Tibial artery (tissue), 4 donors: ENCODE data around the gene TYW1.
"Not testable (repeated sequence)": the region's sequence is repeated elsewhere in the genome, so short reads cannot be mapped to it uniquely, and the experiment has no call there.

Experiments
- DNase-seq, 2 donors: peaks; one replicate each; pipeline ENCODE4 v3.0.0-alpha.2; 2019
- H3K27ac ChIP-seq, 2 donors: fragments of 200-600 bp; sonication (generic) in 1 of 2; 1 replicate in 1 of 2; 2 replicates in 1 of 2; pipeline ENCODE4 v1.5.1; 2018 to 2019; ENCODE audit warnings: mild to moderate bottlenecking in 1 of 2
- H3K27me3 ChIP-seq, 2 donors: fragments of 200-600 bp; sonication (generic) in 1 of 2; one replicate each; pipeline versions ENCODE4 v1.5.1 to v1.6.0; 2016 to 2019
- H3K36me3 ChIP-seq, 3 donors: fragments of 200-600 bp; sonication (generic) in 2 of 3; one replicate each; pipeline ENCODE4 v1.5.1; 2016 to 2019; ENCODE audit warnings: mild to moderate bottlenecking in 2 of 3
- H3K4me1 ChIP-seq, 4 donors: fragments of 200-600 bp; sonication (generic) in 2 of 4; 1 replicate in 3 of 4; 2 replicates in 1 of 4; pipeline ENCODE4 v1.5.1; 2016 to 2019
- H3K4me3 ChIP-seq, 2 donors: fragments of 200-600 bp; sonication (generic) in 1 of 2; 1 replicate in 1 of 2; 2 replicates in 1 of 2; pipeline ENCODE4 v1.5.1; 2018 to 2019; ENCODE audit warnings: mild to moderate bottlenecking in 2 of 2
- H3K9me3 ChIP-seq, 3 donors: fragments of 200-600 bp; sonication (generic) in 1 of 3; one replicate each; pipeline ENCODE4 v1.5.1; 2016 to 2019
- intact Hi-C: fragments of 100-400 bp; cut with DNase I; formaldehyde crosslinking; loops from one replicate; pipeline ENCODE4 v1.15.0; 2023; ENCODE audit warnings: low total_unique reads

TYW1 gene

GRCh38 chr7:67185660-67186129 lies 189.1 kb downstream of the TYW1 start:
- DNase-seq, intact Hi-C loops: not testable (repeated sequence)

GRCh38 chr7:67189160-67189559 lies 192.5 kb downstream of the TYW1 start:
- intact Hi-C loops, H3K4me1 ChIP-seq, H3K4me3 ChIP-seq, H3K9me3 ChIP-seq, DNase-seq, H3K36me3 ChIP-seq, H3K27ac ChIP-seq, H3K27me3 ChIP-seq: not testable (repeated sequence)

More at GRCh38 chr7:67185660-67186129, 189.1 kb downstream of the TYW1 start:
- not testable (repeated sequence) for H3K4me1 ChIP-seq, H3K27me3 ChIP-seq, H3K4me3 ChIP-seq, H3K36me3 ChIP-seq, H3K27ac ChIP-seq, H3K9me3 ChIP-seq

- intact Hi-C loops, H3K36me3 ChIP-seq, H3K9me3 ChIP-seq, H3K4me1 ChIP-seq, H3K4me3 ChIP-seq, DNase-seq, H3K27ac ChIP-seq, H3K27me3 ChIP-seq: not testable (repeated sequence)
These were observed 193.3 kb downstream of the TYW1 start for GRCh38 chr7:67189801-67190465.

GRCh38 chr7:67191002-67191720 lies 194.5 kb downstream of the TYW1 start:
- H3K27ac ChIP-seq, H3K4me1 ChIP-seq, H3K4me3 ChIP-seq, H3K27me3 ChIP-seq, H3K9me3 ChIP-seq, intact Hi-C loops, DNase-seq: not testable (repeated sequence)
- H3K36me3 ChIP-seq, result peaks cover 6 to 14% (median 12%) of the 10 kb centered on the region in 3 donors

- H3K4me1 ChIP-seq, H3K27me3 ChIP-seq, H3K27ac ChIP-seq, DNase-seq, H3K4me3 ChIP-seq, intact Hi-C loops, H3K9me3 ChIP-seq: not testable (repeated sequence)
- peaks cover 6 to 25% (median 12%) of the 10 kb centered on the region in 3 donors for H3K36me3 ChIP-seq
These were observed 195.6 kb downstream of the TYW1 start for GRCh38 chr7:67192123-67192702.

- H3K9me3 ChIP-seq, intact Hi-C loops, DNase-seq, H3K27ac ChIP-seq, H3K4me1 ChIP-seq, H3K27me3 ChIP-seq, H3K4me3 ChIP-seq: not testable (repeated sequence)
- H3K36me3 ChIP-seq, result peaks cover 6 to 26% (median 12%) of the 10 kb centered on the region in 3 donors
These were observed 196.4 kb downstream of the TYW1 start for GRCh38 chr7:67192889-67193613.

GRCh38 chr7:67196176-67196575 lies 199.5 kb downstream of the TYW1 start:
- DNase-seq, intact Hi-C loops, H3K9me3 ChIP-seq, H3K27ac ChIP-seq, H3K4me3 ChIP-seq, H3K4me1 ChIP-seq, H3K27me3 ChIP-seq: not testable (repeated sequence)
- peaks cover 6 to 35% (median 20%) of the 10 kb centered on the region in 3 donors for H3K36me3 ChIP-seq

GRCh38 chr7:67198865-67199526 lies 202.4 kb downstream of the TYW1 start:
- H3K9me3 ChIP-seq, H3K27ac ChIP-seq, DNase-seq, H3K4me1 ChIP-seq, H3K27me3 ChIP-seq, H3K4me3 ChIP-seq, intact Hi-C loops: not testable (repeated sequence)
- peaks cover 6 to 35% (median 29%) of the 10 kb centered on the region in 3 donors for H3K36me3 ChIP-seq

GRCh38 chr7:67205772-67206171 lies 209.1 kb downstream of the TYW1 start:
- H3K4me1 ChIP-seq, DNase-seq, H3K9me3 ChIP-seq, H3K27me3 ChIP-seq, H3K4me3 ChIP-seq, intact Hi-C loops, H3K27ac ChIP-seq: not testable (repeated sequence)
- peaks cover 5 to 13% (median 9%) of the 10 kb centered on the region in 3 donors for H3K36me3 ChIP-seq
